ENCODE data around the gene PLD5. TPM values are rescaled to one million over a fixed set of nuclear protein-coding genes. Genes with fewer than 3 reads are reported as not detected.
"Not testable (repeated sequence)": the region's sequence is repeated elsewhere in the genome, so short reads cannot be mapped to it uniquely, and the experiment has no call there.

PLD5 gene
- total and polyA plus RNA-seq, 7 donors, result 0.15 to 1.5 (median 0.83) TPM; not detected in 2

DNA sequence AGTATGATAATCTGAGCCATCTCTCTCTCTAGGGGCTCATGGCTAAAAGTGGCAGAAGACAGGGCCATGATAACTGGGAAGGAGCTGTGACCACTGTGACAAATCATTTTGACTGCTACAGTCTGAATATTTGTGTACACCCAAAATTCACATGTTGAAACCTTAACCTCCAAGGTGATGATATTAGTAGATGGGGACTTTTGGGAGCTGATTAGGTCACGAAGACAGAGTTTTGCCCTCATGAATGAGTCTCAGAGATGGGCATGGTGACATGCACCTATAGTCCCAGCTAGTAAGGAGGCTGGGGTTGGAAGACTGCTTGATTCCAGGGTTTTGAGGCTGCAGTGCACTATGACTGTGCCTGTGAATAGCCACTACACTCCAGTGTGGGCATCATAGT lies 174.9 kb downstream of the PLD5 start:
- Histone ChIP-seq H3K27ac (no peak overlapping the region), H3K36me3 (no peaks in the 10 kb centered on the region), H3K4me1 (no peaks in the 10 kb centered on the region), H3K9me3 (no peaks in the 10 kb centered on the region), H3K27me3 (no peaks in the 10 kb centered on the region), H3K4me3 (no peak overlapping the region)
- no peak for TF ChIP-seq POLR2A (IDR thresholded peaks at IDR 0.05)
- no peak for TF ChIP-seq POLR2AphosphoS5 (IDR thresholded peaks at IDR 0.05)
- TF ChIP-seq, protein P1, sequence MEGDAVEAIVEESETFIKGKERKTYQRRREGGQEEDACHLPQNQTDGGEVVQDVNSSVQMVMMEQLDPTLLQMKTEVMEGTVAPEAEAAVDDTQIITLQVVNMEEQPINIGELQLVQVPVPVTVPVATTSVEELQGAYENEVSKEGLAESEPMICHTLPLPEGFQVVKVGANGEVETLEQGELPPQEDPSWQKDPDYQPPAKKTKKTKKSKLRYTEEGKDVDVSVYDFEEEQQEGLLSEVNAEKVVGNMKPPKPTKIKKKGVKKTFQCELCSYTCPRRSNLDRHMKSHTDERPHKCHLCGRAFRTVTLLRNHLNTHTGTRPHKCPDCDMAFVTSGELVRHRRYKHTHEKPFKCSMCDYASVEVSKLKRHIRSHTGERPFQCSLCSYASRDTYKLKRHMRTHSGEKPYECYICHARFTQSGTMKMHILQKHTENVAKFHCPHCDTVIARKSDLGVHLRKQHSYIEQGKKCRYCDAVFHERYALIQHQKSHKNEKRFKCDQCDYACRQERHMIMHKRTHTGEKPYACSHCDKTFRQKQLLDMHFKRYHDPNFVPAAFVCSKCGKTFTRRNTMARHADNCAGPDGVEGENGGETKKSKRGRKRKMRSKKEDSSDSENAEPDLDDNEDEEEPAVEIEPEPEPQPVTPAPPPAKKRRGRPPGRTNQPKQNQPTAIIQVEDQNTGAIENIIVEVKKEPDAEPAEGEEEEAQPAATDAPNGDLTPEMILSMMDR (IDR thresholded peaks at IDR 0.05), result no peak
- no peak for TF ChIP-seq EP300 (IDR thresholded peaks at IDR 0.05)
- intact Hi-C loops (cut with DNase I), result no loop called here
- DNase-seq, result no peak
- WGBS, 2 donors, result 71 to 72% methylated on average over 1 of the region's 1 CpG

DNA sequence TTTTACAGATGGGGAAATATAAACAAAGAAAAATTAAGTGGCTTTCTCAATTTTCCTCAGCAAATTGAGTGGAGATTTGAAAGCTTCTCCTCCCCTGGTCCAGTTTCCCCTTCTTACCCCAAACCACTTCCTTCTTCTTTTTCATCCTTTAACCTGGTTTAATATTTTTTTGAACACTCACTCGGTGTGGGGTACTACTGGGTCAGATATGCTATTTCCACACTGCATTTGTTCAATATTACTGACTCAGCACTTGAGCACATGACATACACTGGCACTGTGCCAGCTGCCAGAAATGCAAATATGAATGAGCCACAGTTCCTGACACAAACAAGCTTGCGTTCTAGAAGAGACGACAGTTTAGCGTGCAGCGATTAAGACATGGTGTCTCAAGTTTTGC lies 193.6 kb downstream of the PLD5 start:
- H3K9me3 ChIP-seq, result not testable (repeated sequence)

DNA sequence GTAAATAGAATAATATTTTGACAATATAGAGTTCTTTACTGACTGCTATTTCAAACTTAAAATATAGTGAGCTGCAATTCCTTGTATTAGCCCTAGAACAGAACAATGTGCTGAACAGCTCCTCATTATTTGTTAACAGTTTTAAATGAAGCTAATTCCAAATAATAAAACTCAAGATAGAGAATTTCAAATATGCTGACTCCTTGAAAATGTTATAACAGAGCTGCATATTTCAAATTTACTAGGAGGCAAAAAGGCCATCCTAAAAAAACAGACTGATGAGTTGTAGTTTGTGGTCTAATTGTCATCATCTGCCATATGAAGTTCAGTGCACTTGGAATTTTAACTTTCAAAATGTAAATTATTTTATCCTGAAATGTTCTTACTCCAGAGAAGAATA lies 197.1 kb downstream of the PLD5 start:
- H3K27me3 ChIP-seq; H3K4me1 ChIP-seq; H3K36me3 ChIP-seq; intact Hi-C loops (cut with DNase I); H3K4me3 ChIP-seq; H3K9me3 ChIP-seq; H3K27ac ChIP-seq; DNase-seq: not testable (repeated sequence)

More for the DNA sequence above, 193.6 kb downstream of the PLD5 start:
- H3K4me1 ChIP-seq; H3K4me3 ChIP-seq; H3K36me3 ChIP-seq; H3K27ac ChIP-seq; DNase-seq; intact Hi-C loops (cut with DNase I); H3K27me3 ChIP-seq: not testable (repeated sequence)
- 51 to 74% methylated on average over 5 of the region's 5 CpGs for WGBS, 2 donors

DNA sequence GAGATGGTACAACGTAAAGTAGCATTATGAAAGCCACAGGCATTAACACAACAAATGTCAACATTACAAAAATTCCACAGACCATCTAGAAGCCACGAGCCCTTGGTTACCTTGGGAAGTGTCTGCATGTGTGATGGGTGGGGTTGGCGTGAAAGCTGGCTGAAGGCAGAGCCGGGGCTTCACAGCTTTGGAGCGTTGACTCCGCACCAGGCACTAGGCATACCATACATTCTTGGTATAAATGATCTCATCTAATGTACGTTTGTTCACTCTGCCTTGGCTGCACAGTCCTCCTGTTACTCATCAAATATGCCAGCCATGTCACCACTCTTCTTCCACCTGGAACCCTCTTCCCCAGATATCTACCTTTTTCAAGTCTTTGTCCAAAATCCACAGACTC lies 202.5 kb downstream of the PLD5 start:
- DNase-seq; H3K27me3 ChIP-seq; H3K4me1 ChIP-seq; H3K27ac ChIP-seq; H3K4me3 ChIP-seq; intact Hi-C loops (cut with DNase I); H3K9me3 ChIP-seq; H3K36me3 ChIP-seq: not testable (repeated sequence)
- whole genome bisulfite sequencing, 2 donors, result 66 to 67% methylated on average over 7 of the region's 7 CpGs

DNA sequence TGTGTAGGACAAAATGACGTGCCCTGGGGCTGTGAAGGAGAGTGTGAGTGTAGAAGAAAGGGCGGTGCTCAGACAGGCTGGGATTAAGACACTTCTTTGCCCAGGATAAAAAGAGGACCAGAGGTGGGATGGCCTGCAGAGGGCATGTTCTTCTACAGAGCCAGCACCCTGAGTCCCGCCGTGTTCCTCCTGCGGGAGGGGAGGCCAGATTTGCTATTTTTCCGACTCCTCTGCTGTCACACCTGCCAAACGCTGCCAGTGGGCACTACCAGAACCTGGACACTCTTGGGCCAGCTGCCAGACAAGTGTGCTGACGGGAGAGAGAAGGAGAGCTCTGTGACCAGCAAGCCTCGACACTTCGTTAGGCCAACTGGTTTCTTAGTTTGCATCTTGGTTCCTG lies 206.4 kb downstream of the PLD5 start:
- no peaks in the 10 kb centered on the region for H3K27me3 ChIP-seq
- no peaks in the 10 kb centered on the region for H3K36me3 ChIP-seq
- peak; percentile 61 for DNase-seq
- WGBS, 2 donors, result 85 to 87% methylated on average over 10 of the region's 10 CpGs
- H3K4me3 ChIP-seq, result no peak overlapping the region
- H3K4me1 ChIP-seq, result no peaks in the 10 kb centered on the region
- H3K9me3 ChIP-seq, result no peaks in the 10 kb centered on the region
- TF ChIP-seq POLR2AphosphoS5 (IDR thresholded peaks at IDR 0.05) (no peak), EP300 (IDR thresholded peaks at IDR 0.05) (no peak), POLR2A (IDR thresholded peaks at IDR 0.05) (no peak)
- TF ChIP-seq, protein P1 (IDR thresholded peaks at IDR 0.05), result no peak
- intact Hi-C loops (cut with DNase I), result no loop called here
- H3K27ac ChIP-seq, result no peak overlapping the region

DNA sequence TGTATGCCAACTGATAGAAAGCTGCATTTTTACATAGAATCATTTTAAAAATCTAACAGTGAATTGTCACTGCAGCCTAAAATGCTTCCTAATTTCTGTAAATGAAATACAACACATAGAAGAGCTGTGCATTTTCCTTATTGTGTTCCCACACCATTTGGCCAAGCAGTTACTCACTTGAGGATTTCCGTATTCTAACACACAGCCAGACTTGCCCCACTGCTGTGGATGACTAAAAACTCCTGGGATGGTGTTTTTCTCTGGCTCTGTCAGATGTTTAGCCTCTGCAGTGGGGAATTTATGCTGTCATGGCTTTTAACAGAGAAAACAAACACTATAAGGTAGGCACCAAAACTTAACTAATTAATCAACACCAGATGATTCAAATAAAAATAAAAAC lies 209.6 kb downstream of the PLD5 start:
- DNase-seq; H3K27ac ChIP-seq; H3K36me3 ChIP-seq; H3K9me3 ChIP-seq; H3K27me3 ChIP-seq; intact Hi-C loops (cut with DNase I); H3K4me3 ChIP-seq; H3K4me1 ChIP-seq: not testable (repeated sequence)
- whole genome bisulfite sequencing, 2 donors, result 82 to 88% methylated on average over 1 of the region's 1 CpG

DNA sequence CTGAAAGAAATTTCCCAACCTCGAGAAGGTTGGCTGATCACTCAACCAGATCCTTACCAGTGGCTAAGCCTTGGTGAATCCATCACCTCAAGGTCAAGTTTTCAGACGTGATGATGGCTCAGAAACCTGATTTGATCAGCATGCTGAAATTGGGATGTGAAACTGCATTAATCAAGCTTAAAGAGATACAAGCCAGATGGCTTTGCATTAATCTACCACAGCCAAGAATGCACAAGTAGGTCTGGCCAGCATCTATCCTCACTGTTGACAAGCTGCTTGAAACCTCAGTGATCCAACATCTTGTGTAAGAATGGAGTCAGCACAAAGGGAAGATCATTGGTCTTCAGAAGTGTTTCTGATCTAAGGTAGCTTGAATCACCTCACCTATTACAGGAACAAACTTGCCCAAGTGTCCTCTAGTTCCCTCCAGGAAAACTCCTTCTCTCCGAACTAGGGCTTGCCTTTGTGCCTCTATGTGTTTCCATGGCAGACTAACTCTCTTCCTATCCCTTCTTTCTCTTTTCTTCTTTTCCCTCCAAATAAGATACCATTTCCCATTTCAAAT lies 210.3 kb downstream of the PLD5 start:
- H3K4me3 ChIP-seq; H3K9me3 ChIP-seq; intact Hi-C loops (cut with DNase I); H3K27me3 ChIP-seq; H3K4me1 ChIP-seq; DNase-seq; H3K36me3 ChIP-seq; H3K27ac ChIP-seq: not testable (repeated sequence)
- WGBS, 2 donors, result 71 to 85% methylated on average over 3 of the region's 3 CpGs

DNA sequence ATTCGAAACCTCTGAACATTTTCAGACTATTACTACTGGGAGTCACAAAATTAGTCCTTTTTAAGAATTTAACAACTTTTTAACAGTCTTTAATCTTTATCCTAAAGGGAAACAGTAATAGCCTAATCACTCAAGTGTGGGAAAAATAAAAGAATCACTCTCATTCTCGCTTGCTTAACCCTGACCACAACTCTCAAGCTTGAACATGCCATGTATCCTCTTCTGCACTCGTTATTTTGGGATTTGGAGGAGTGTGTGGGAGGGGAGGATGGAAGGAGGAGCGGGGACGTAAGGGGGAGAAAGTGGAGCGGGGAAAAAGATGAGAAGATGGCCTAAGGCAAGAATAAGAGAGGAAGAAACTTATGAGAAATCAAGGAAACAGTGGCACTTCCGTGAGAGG lies 215.8 kb downstream of the PLD5 start:
- WGBS, 2 donors, result 52 to 58% methylated on average over 6 of the region's 7 CpGs
- not testable (repeated sequence) for H3K4me3 ChIP-seq, DNase-seq

DNA sequence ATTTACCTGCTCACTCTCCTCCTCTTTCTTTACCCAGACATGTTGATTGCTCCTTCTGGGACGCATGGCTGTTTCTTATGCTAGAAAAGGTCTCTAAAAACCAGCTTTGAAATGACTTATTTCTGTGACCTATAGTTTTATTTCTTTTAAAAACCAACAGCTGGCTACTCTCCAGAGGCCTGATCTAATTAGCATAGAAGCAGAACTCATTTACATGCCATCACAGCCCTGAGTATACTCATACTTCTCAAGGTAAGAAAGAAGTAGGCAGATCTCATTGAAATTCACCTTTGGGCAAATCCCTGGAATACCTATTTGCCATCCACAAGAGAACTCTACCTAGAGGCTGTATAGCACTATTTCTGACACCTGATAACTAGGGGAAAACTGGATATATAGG lies 230.7 kb downstream of the PLD5 start:
- H3K27ac ChIP-seq; H3K4me3 ChIP-seq; DNase-seq; H3K9me3 ChIP-seq; H3K4me1 ChIP-seq; H3K36me3 ChIP-seq; H3K27me3 ChIP-seq; intact Hi-C loops (cut with DNase I): not testable (repeated sequence)
- 83 to 92% methylated on average over 1 of the region's 1 CpG for WGBS, 2 donors

More for the DNA sequence above, 215.8 kb downstream of the PLD5 start:
- H3K36me3 ChIP-seq; H3K4me1 ChIP-seq; H3K9me3 ChIP-seq; H3K27me3 ChIP-seq; H3K27ac ChIP-seq; intact Hi-C loops (cut with DNase I): not testable (repeated sequence)

DNA sequence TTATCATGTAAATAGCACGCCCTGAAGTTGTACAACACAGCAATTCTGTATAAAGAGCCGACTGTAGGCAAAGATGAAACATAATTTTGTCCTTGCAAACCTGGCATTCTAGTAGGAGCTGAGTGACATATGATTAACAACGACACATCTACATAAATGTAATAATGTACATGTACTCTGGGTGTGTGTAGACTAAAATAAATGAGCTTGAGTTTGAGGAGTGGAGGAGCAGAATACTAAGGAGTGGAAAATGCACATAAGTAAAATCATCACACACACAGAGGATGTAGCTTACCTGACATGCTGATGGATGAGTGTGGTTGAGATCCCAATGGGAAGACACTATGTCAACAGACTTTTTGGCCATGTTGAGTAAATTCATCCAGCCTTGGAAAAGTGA lies 236.4 kb downstream of the PLD5 start:
- DNase-seq; H3K36me3 ChIP-seq; H3K27me3 ChIP-seq; H3K4me3 ChIP-seq; intact Hi-C loops (cut with DNase I); H3K9me3 ChIP-seq; H3K4me1 ChIP-seq; H3K27ac ChIP-seq: not testable (repeated sequence)
- 74 to 76% methylated on average over 3 of the region's 3 CpGs for WGBS, 2 donors

DNA sequence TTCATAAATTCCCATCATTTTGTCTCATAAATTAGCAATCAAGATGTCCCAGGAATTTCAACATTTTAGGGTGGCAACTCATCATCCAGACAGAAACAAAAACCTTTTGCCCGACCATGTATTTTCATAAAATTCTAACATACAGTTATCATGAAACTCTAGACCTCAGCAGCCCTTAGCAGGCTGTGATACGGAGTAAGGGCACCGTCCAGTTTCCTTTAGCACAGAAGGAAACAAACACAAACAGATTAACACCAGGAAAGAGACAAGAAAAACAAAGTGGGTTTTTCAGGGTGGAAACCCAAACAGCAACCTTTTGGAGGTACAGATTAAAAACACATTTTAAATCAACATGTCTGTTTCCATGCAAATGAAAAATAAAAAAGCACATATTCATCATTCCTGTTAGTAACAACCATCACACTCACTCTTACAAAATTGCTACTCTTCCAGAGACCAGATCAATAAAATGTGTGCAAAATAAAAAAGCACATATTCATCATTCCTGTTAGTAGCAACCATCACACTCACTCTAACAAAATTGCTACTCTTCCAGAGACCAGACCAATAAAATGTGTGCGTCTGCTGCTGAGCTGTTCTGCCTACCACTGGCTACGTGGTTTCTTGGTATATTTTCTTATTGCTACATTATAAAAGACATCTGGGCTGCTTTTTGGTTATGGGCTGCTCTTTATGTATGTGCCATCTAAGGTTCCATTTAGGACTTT lies 241.6 kb downstream of the PLD5 start:
- DNase-seq; intact Hi-C loops (cut with DNase I); H3K4me1 ChIP-seq; H3K9me3 ChIP-seq; H3K27ac ChIP-seq; H3K36me3 ChIP-seq; H3K27me3 ChIP-seq; H3K4me3 ChIP-seq: not testable (repeated sequence)
- WGBS, 2 donors, result 53 to 60% methylated on average over 5 of the region's 5 CpGs
